NT2/D1 (cell line): ENCODE measurements around the gene RPS6KA5.

Source experiments
- DNase-seq: peaks from one replicate; pipeline ENCODE4 v3.0.0-alpha.2; 2011; ENCODE audit warnings: low read depth, low spot score
- H3K27me3 ChIP-seq: 2 replicates; pipeline ENCODE4 v1.6.0; 2011; ENCODE audit warnings: mild to moderate bottlenecking; ENCODE audit not compliant: insufficient read length, insufficient read depth
- H3K36me3 ChIP-seq: 2 replicates; pipeline ENCODE4 v1.6.1; 2011; ENCODE audit warnings: mild to moderate bottlenecking, low read length, mixed read lengths; ENCODE audit not compliant: insufficient read depth, insufficient read length
- H3K4me1 ChIP-seq: 2 replicates; pipeline ENCODE4 v1.5.1; 2011; ENCODE audit not compliant: insufficient read depth, insufficient read length
- H3K4me3 ChIP-seq: 2 replicates; pipeline ENCODE4 v1.5.1; 2011; ENCODE audit warnings: low read depth; ENCODE audit not compliant: insufficient read length
- H3K9ac ChIP-seq: 2 replicates; pipeline ENCODE4 v1.6.0; 2011; ENCODE audit warnings: low read depth; ENCODE audit not compliant: insufficient read length
- H3K9me3 ChIP-seq: 2 replicates; pipeline ENCODE4 v1.5.1; 2011; ENCODE audit warnings: mild to moderate bottlenecking, low read length; ENCODE audit not compliant: insufficient read depth
- SUZ12 ChIP-seq: IDR thresholded peaks from 2 replicates; pipeline ENCODE4 v1.6.1; 2011; ENCODE audit not compliant: insufficient read length, insufficient read depth; ENCODE audit errors: extremely low read depth
- YY1 ChIP-seq: IDR thresholded peaks from 2 replicates; pipeline ENCODE4 v1.6.1; 2011; ENCODE audit not compliant: insufficient read length, insufficient read depth
- ZNF274 ChIP-seq: IDR thresholded peaks from 2 replicates; pipeline ENCODE4 v1.6.1; 2011; ENCODE audit warnings: mild to moderate bottlenecking, low read depth, low read length

RPS6KA5 gene

DNA sequence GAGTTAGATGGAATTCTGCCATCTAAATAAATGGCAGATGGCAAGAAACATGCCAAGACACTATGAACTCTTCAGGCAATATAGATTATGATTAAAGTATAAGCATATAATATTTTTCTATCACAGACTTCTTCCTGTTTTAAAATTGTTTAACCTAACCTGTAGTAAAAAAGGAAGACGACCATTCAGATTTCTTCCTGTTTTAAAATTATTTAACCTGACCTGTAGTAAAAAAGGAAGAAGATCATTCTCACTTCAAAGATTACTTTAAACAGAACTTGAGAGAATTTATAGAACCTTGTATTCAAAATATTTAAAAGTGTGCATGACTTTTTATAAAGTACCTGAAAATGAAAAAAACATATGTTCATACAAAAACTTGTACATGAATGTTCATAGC, 63.5 kb downstream of the RPS6KA5 start:
- H3K27me3 ChIP-seq, result no peaks in the 10 kb centered on the region
- no peak overlapping the region for H3K4me3 ChIP-seq
- H3K4me1 ChIP-seq, result no peaks in the 10 kb centered on the region
- TF ChIP-seq SUZ12 (no peak), YY1 (no peak), ZNF274 (no peak)
- H3K36me3 ChIP-seq, result no peaks in the 10 kb centered on the region
- H3K9ac ChIP-seq, result no peak overlapping the region
- no peak for DNase-seq
- H3K9me3 ChIP-seq, result no peaks in the 10 kb centered on the region

DNA sequence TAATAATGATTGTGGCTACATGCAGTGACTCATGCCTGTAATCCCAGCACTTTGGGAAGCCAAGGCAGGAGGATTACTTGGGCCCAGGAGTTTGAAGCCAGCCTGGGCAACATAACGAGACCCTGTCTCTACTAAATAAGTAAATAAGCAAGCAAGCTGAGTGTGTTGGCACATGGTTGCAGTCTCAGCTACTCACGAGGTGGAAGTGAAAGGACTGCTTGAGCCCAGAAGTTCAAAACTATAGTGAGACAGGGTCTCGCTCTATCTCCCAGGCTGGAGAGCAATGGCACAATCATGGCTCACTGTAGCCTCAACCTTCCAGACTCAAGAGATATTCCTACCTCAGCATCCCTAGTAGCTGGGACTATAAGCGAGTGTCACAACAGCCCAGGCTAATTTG, 64.7 kb downstream of the RPS6KA5 start:
- H3K9me3 ChIP-seq, result no peaks in the 10 kb centered on the region
- no peak for TF ChIP-seq SUZ12
- TF ChIP-seq YY1, result no peak
- no peak for TF ChIP-seq ZNF274

DNA sequence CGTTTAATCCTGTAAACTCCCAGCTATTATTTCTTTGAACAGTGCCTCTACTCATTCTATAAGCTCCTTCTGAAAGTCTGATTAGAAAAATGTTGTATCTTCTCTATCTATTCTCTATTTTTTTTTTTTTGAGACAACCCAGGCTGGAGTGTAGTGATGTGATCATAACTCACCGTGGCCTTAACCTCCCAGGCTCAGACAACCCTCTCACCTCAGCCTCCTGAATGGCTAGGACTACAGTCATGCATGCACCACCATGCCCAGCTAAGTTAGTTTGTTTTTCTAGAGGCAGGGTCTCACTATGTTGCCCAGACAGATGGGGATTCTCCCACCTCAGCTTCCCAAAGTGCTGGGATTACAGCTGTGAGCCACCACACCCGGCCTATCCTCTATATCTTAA, 66.6 kb downstream of the RPS6KA5 start:
- no peak for TF ChIP-seq SUZ12
- TF ChIP-seq ZNF274, result no peak
- TF ChIP-seq YY1, result no peak
- no peak overlapping the region for H3K4me3 ChIP-seq
- H3K36me3 ChIP-seq, result no peaks in the 10 kb centered on the region

More for the DNA sequence above, 64.7 kb downstream of the RPS6KA5 start:
- no peak overlapping the region for H3K4me3 ChIP-seq
- H3K9ac ChIP-seq, result no peak overlapping the region
- no peaks in the 10 kb centered on the region for H3K36me3 ChIP-seq
- H3K4me1 ChIP-seq, result no peaks in the 10 kb centered on the region
- DNase-seq, result no peak
- no peaks in the 10 kb centered on the region for H3K27me3 ChIP-seq

DNA sequence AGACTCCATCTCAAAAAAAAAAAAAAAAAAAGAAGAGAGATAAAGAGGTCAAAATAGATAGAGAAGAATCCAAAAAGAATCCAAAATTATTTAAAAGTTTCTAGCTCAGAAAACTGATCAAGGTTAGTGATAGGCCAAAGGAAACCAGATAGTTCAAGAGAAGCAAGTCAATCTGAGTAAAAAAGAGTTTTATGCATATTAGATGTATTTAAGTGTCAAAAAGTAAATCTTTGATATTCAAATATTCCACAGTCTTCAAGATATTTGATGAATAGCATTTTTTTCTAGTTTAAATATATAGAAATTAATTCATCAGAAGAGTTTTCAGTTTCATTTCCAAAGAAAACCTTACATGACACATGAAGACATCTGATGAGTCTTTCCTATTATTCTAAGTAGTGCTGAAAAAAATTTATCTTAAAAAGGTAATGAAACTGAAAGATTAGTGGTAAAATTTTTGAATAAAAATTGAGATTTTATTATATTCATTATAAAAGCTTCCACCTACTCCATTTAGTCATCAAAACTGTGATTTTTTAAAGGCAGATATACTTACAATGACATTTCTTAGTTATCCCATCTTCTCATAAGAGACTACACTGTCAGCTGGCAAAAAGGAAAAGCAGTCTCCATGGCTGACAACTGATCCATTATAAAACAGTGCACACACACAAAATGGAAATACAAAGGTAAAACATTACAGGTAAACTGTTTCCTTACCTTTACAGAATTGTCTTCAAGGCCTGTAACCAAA, 68.6 kb downstream of the RPS6KA5 start:
- no peak for DNase-seq
- Histone ChIP-seq H3K36me3 (no peaks in the 10 kb centered on the region), H3K4me1 (no peaks in the 10 kb centered on the region), H3K9me3 (no peaks in the 10 kb centered on the region), H3K27me3 (no peaks in the 10 kb centered on the region), H3K9ac (no peak overlapping the region), H3K4me3 (no peak overlapping the region)
- TF ChIP-seq SUZ12 (no peak), YY1 (no peak), ZNF274 (no peak)

More for the DNA sequence above, 66.6 kb downstream of the RPS6KA5 start:
- H3K9ac ChIP-seq, result no peak overlapping the region
- H3K9me3 ChIP-seq, result no peaks in the 10 kb centered on the region
- no peaks in the 10 kb centered on the region for H3K27me3 ChIP-seq
- H3K4me1 ChIP-seq, result no peaks in the 10 kb centered on the region
- DNase-seq, result no peak

DNA sequence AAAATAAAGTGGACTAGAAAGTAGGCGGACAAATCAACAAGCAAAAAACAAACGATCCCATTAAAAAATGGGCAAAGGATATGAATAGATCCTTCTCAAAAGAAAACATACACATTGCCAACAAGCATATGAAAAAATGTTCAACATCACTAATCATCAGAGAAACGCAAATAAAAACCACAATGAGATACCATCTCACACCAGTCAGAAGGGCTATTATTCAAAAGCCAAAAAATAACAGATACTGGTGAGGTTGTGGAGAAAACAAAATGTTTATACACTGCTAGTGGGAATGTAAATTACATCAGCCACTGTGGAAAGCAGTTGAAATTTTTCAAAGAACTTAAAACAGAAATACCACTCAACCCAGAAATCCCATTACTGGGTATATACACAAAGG, 70.3 kb downstream of the RPS6KA5 start:
- no peak for DNase-seq
- no peaks in the 10 kb centered on the region for H3K27me3 ChIP-seq
- TF ChIP-seq SUZ12 (no peak), ZNF274 (no peak), YY1 (no peak)
- H3K4me3 ChIP-seq, result no peak overlapping the region
- no peak overlapping the region for H3K9ac ChIP-seq
- H3K9me3 ChIP-seq, result no peaks in the 10 kb centered on the region
- no peaks in the 10 kb centered on the region for H3K36me3 ChIP-seq
- H3K4me1 ChIP-seq, result no peaks in the 10 kb centered on the region

DNA sequence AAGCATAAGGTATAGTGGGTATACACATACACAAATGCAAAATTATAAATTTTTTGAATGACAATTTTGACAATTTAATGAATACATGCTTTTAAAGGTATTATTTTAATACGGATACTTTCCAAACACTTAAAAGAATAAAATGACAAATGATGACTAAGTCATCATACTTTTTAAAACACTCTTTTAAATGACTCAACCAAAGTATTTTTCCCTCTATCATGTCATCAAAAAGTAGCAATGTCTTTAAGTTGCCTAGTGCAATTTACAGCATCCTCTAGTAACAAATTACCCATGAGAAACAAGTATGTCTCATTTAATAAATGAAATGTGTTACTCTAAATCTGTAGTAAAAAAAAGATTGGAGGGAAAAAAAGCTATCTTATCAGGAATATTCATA, 73.3 kb downstream of the RPS6KA5 start:
- Histone ChIP-seq H3K9ac (no peak overlapping the region), H3K9me3 (no peaks in the 10 kb centered on the region), H3K36me3 (no peaks in the 10 kb centered on the region), H3K4me3 (no peak overlapping the region), H3K27me3 (no peaks in the 10 kb centered on the region), H3K4me1 (no peaks in the 10 kb centered on the region)
- TF ChIP-seq ZNF274, result no peak
- TF ChIP-seq YY1, result no peak
- no peak for TF ChIP-seq SUZ12
- no peak for DNase-seq

DNA sequence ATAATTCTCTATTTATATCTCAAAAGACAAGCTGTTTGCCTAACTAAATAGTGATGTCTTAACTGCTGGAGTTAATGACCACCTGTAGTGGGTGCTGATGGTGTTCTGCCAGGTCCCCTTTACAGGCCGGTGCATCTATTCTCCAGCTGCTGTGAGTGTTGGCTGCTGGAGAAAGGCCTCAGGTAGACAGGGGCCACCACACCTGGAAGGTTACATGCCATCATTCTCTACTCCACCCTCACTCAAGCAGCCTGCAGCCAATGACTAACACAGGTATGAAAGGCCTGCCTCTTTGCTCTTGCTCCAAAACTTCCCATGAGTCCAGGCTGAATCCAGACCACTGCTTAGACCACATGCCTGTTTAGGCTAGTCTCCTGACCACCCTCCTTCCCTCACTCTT, 73.9 kb downstream of the RPS6KA5 start:
- Histone ChIP-seq H3K4me1 (no peaks in the 10 kb centered on the region), H3K27me3 (no peaks in the 10 kb centered on the region), H3K4me3 (no peak overlapping the region), H3K9ac (no peak overlapping the region), H3K36me3 (no peaks in the 10 kb centered on the region), H3K9me3 (no peaks in the 10 kb centered on the region)
- TF ChIP-seq ZNF274 (no peak), YY1 (no peak), SUZ12 (no peak)
- no peak for DNase-seq
